Omental fat pad (tissue), 4 donors: ENCODE measurements around the gene CAVIN1. TPM values are rescaled to one million over a fixed set of nuclear protein-coding genes. Genes with fewer than 3 reads are reported as not detected.
"Not testable (repeated sequence)": the region's sequence is repeated elsewhere in the genome, so short reads cannot be mapped to it uniquely, and the experiment has no call there.

Source experiments
- ATAC-seq: fragments of 150-250 bp; one replicate; pipeline ENCODE4 v1.9.1; 2016; ENCODE audit warnings: mild to moderate bottlenecking, moderate library complexity; ENCODE audit not compliant: low FRiP score
- DNase-seq: peaks from one replicate; pipeline ENCODE4 v3.0.0-alpha.2; 2019; ENCODE audit warnings: low spot score
- total RNA-seq, 4 donors: library from RNA; depleted of rRNA; stranded (reverse); fragments of >200 nt; gene quantifications; one replicate each; pipeline ENCODE4 v1.1.0, GENCODE V29; 2016
- TF ChIP-seq, protein P1 (sequence below), 3 donors: fragments of 450-650 bp; IDR thresholded peaks; one replicate each; pipeline ENCODE4 v1.5.1; 2016 to 2017; ENCODE audit warnings: antibody characterized with exemption in 3 of 3, mild to moderate bottlenecking in 3 of 3, moderate library complexity in 2 of 3

Gene CAVIN1
- total RNA-seq, 4 donors from 2014 or later: 479 to 598 (median 526) TPM

- ATAC-seq (no peak), DNase-seq (no peak)
- TF ChIP-seq, protein P1, sequence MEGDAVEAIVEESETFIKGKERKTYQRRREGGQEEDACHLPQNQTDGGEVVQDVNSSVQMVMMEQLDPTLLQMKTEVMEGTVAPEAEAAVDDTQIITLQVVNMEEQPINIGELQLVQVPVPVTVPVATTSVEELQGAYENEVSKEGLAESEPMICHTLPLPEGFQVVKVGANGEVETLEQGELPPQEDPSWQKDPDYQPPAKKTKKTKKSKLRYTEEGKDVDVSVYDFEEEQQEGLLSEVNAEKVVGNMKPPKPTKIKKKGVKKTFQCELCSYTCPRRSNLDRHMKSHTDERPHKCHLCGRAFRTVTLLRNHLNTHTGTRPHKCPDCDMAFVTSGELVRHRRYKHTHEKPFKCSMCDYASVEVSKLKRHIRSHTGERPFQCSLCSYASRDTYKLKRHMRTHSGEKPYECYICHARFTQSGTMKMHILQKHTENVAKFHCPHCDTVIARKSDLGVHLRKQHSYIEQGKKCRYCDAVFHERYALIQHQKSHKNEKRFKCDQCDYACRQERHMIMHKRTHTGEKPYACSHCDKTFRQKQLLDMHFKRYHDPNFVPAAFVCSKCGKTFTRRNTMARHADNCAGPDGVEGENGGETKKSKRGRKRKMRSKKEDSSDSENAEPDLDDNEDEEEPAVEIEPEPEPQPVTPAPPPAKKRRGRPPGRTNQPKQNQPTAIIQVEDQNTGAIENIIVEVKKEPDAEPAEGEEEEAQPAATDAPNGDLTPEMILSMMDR (IDR thresholded peaks at IDR 0.05): no peak
Observed at GRCh38 chr17:42392692-42393415, 30.2 kb downstream of the CAVIN1 start.

GRCh38 chr17:42391439-42391838 lies 31.6 kb downstream of the CAVIN1 start:
- ATAC-seq: not testable (repeated sequence)

GRCh38 chr17:42389899-42390298 lies 33.2 kb downstream of the CAVIN1 start:
- TF ChIP-seq, protein P1 (IDR thresholded peaks at IDR 0.05): no peak
- ATAC-seq (no peak), DNase-seq (no peak)

More at GRCh38 chr17:42391439-42391838, 31.6 kb downstream of the CAVIN1 start:
- not testable (repeated sequence) for DNase-seq

DNA sequence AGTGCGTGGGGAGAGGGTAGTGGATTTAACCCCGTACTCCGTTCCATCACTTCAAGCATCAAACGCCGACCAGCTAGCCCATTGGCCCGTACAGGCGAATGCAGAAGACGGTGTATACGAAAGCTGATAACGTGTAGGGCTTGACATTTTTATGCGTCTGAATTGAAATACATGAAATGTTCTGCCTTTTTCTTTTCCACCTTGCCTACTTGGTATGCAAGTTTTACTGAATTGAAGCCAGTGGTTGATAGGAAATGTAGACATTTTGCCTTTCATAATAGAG lies 34.0 kb downstream of the CAVIN1 start:
- ATAC-seq: peak; percentile 74
- DNase-seq: no peak
- TF ChIP-seq, protein P1 (IDR thresholded peaks at IDR 0.05): no peak

DNA sequence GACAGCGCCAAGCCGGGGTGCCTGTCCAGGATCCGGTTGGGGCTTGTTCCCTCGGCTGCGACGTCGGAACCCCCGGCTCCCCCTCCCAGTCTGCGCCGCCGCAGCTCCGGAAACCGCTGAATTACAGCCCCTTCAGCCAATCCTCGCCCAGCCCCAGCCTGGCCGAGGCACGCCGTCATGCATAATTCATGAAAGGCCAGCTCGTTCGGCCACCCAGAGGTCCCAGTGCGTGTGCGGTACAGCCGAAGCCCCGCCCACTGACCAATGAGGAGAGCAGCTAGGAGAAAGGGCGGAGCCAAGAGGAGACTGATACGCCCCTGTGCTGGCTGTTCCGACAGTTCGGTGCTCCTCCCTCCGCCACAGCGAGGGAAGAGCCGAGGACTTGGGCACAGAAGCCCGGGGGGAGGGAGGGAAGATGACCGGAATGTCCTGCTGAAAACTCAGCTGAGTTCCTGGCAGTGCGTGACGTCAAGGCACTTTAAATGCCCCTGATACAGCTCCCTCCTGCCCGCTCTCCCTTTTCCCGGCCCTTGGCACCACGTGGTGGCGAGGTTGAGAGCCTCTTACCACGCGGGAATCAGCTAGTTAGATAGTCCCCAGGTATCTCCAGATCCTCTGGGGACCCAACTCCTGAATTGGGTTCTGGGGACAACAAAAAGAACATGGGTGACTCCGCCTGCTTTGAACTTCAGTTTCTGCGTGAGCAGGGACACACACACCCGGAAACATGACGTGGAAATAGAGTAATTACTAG lies 34.5 kb downstream of the CAVIN1 start, which contains the start of gene STAT3:
Gene STAT3 (minus strand): TSS at position 62 of the 754 bp plus-strand sequence. CDS start 39,926 bp downstream, outside the sequence.
- TF ChIP-seq, protein P1 (IDR thresholded peaks at IDR 0.05): no peak
- DNase-seq (peak; percentile 100), ATAC-seq (peak; percentile 97)

- no peak for ATAC-seq
- DNase-seq: no peak
- TF ChIP-seq, protein P1 (IDR thresholded peaks at IDR 0.05): no peak
Observed at GRCh38 chr17:42387661-42388380, 35.2 kb downstream of the CAVIN1 start.
